ENCODE measurements around the gene SORCS1.

The SORCS1 gene

DNA sequence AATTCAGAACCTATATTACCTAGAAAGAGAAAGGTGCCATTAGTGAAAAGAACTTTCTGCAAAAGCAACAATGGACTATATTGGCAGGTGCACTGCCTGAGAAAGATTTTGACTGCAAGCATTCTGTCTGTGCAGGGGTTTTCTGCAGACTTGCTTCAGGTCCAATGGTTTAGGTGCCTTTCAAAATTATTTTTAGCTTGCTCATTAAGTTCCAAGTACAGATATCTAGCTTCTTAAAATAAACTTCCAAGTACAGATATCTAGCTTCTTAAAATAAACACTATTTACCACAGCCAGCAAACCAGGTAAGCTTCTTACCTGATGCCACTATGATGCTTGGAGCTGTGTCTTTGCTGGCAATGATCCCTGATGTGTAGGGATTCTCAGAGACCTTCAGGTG, 485.2 kb downstream of the SORCS1 start:
- Histone ChIP-seq H3K27me3 (ENCODE audit: control insufficient read depth, insufficient read depth, low read length) (no peaks in the 10 kb centered on the region), H3K36me3 (ENCODE audit: control insufficient read depth, insufficient read depth, low read length) (no peaks in the 10 kb centered on the region), H3K9me3 (ENCODE audit: control insufficient read depth, low read length) (no peaks in the 10 kb centered on the region), H3K9ac (ENCODE audit: low read length) (no peak overlapping the region), H3K4me1 (ENCODE audit: control insufficient read depth, insufficient read depth, low read length) (no peaks in the 10 kb centered on the region), H3K4me3 (ENCODE audit: low read length) (no peak overlapping the region)

GRCh38 chr10:106672517-106673175, 491.9 kb downstream of the SORCS1 start:
- H3K9me3 ChIP-seq (ENCODE audit: control insufficient read depth, low read length): no peaks in the 10 kb centered on the region
- no peaks in the 10 kb centered on the region for H3K36me3 ChIP-seq (ENCODE audit: control insufficient read depth, insufficient read depth, low read length)
- no peak overlapping the region for H3K9ac ChIP-seq (ENCODE audit: low read length)
- no peaks in the 10 kb centered on the region for H3K27me3 ChIP-seq (ENCODE audit: control insufficient read depth, insufficient read depth, low read length)
- no peaks in the 10 kb centered on the region for H3K4me1 ChIP-seq (ENCODE audit: control insufficient read depth, insufficient read depth, low read length)
- no peak overlapping the region for H3K4me3 ChIP-seq (ENCODE audit: low read length)

DNA sequence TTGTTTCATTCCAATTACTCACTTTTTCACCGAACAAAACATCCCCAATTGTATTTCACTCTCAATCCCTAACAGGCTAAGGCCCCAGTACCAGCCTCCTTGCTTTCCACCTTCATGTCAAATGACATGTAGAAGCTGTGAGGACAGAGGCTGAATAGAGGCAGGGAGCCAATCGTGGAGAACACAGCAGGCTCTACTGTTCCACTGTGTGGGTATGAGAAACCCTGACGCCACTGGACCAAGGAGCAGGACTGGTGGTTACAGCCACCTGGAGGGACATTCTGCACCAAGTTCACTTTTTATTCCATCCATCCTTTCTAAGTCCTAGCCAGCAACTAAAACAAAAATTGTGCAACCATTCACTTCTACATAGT, 502.8 kb downstream of the SORCS1 start:
- H3K4me1 ChIP-seq (ENCODE audit: control insufficient read depth, insufficient read depth, low read length): no peaks in the 10 kb centered on the region
- no peaks in the 10 kb centered on the region for H3K36me3 ChIP-seq (ENCODE audit: control insufficient read depth, insufficient read depth, low read length)
- no peaks in the 10 kb centered on the region for H3K9me3 ChIP-seq (ENCODE audit: control insufficient read depth, low read length)
- no peaks in the 10 kb centered on the region for H3K27me3 ChIP-seq (ENCODE audit: control insufficient read depth, insufficient read depth, low read length)
- no peak overlapping the region for H3K4me3 ChIP-seq (ENCODE audit: low read length)
- H3K9ac ChIP-seq (ENCODE audit: low read length): no peak overlapping the region

GRCh38 chr10:106661133-106661766, 503.3 kb downstream of the SORCS1 start:
- H3K9ac ChIP-seq (ENCODE audit: low read length): no peak overlapping the region
- no peaks in the 10 kb centered on the region for H3K4me1 ChIP-seq (ENCODE audit: control insufficient read depth, insufficient read depth, low read length)
- no peaks in the 10 kb centered on the region for H3K36me3 ChIP-seq (ENCODE audit: control insufficient read depth, insufficient read depth, low read length)
- no peaks in the 10 kb centered on the region for H3K9me3 ChIP-seq (ENCODE audit: control insufficient read depth, low read length)
- no peak overlapping the region for H3K4me3 ChIP-seq (ENCODE audit: low read length)
- H3K27me3 ChIP-seq (ENCODE audit: control insufficient read depth, insufficient read depth, low read length): no peaks in the 10 kb centered on the region

- no peaks in the 10 kb centered on the region for H3K36me3 ChIP-seq (ENCODE audit: control insufficient read depth, insufficient read depth, low read length)
- H3K4me1 ChIP-seq (ENCODE audit: control insufficient read depth, insufficient read depth, low read length): no peaks in the 10 kb centered on the region
- H3K4me3 ChIP-seq (ENCODE audit: low read length): no peak overlapping the region
- no peaks in the 10 kb centered on the region for H3K27me3 ChIP-seq (ENCODE audit: control insufficient read depth, insufficient read depth, low read length)
- H3K9ac ChIP-seq (ENCODE audit: low read length): no peak overlapping the region
- no peaks in the 10 kb centered on the region for H3K9me3 ChIP-seq (ENCODE audit: control insufficient read depth, low read length)
These were observed 504.0 kb downstream of the SORCS1 start for GRCh38 chr10:106660550-106660949.

DNA sequence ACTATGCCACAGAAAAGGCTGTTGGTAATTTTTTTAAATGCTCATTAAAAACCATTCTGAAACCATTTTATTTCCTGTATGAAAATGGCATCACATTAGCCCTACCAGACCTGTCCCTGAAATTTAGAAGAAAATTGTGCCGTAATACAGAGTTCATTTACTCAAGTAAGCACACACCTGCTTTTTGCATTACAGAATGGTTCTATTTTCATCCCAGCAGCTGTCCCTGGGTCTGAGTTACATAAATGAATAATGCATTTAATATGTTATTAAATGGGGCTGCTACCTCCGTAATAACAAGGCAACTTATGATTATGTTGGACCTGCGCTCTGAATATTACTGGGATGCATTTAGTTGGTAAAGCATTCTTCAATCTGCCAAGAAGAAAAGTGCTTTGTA, 508.9 kb downstream of the SORCS1 start:
- no peaks in the 10 kb centered on the region for H3K27me3 ChIP-seq (ENCODE audit: control insufficient read depth, insufficient read depth, low read length)
- no peak overlapping the region for H3K4me3 ChIP-seq (ENCODE audit: low read length)
- no peaks in the 10 kb centered on the region for H3K36me3 ChIP-seq (ENCODE audit: control insufficient read depth, insufficient read depth, low read length)
- no peak overlapping the region for H3K9ac ChIP-seq (ENCODE audit: low read length)
- no peaks in the 10 kb centered on the region for H3K4me1 ChIP-seq (ENCODE audit: control insufficient read depth, insufficient read depth, low read length)
- no peaks in the 10 kb centered on the region for H3K9me3 ChIP-seq (ENCODE audit: control insufficient read depth, low read length)

GRCh38 chr10:106655165-106655564, 509.3 kb downstream of the SORCS1 start:
- Histone ChIP-seq H3K4me1 (ENCODE audit: control insufficient read depth, insufficient read depth, low read length) (no peaks in the 10 kb centered on the region), H3K36me3 (ENCODE audit: control insufficient read depth, insufficient read depth, low read length) (no peaks in the 10 kb centered on the region), H3K27me3 (ENCODE audit: control insufficient read depth, insufficient read depth, low read length) (no peaks in the 10 kb centered on the region), H3K4me3 (ENCODE audit: low read length) (no peak overlapping the region), H3K9me3 (ENCODE audit: control insufficient read depth, low read length) (no peaks in the 10 kb centered on the region), H3K9ac (ENCODE audit: low read length) (no peak overlapping the region)

- H3K9ac ChIP-seq (ENCODE audit: low read length): no peak overlapping the region
- H3K27me3 ChIP-seq (ENCODE audit: control insufficient read depth, insufficient read depth, low read length): no peaks in the 10 kb centered on the region
- no peak overlapping the region for H3K4me3 ChIP-seq (ENCODE audit: low read length)
- no peaks in the 10 kb centered on the region for H3K36me3 ChIP-seq (ENCODE audit: control insufficient read depth, insufficient read depth, low read length)
- no peaks in the 10 kb centered on the region for H3K9me3 ChIP-seq (ENCODE audit: control insufficient read depth, low read length)
- H3K4me1 ChIP-seq (ENCODE audit: control insufficient read depth, insufficient read depth, low read length): no peaks in the 10 kb centered on the region
These were observed 512.2 kb downstream of the SORCS1 start for GRCh38 chr10:106652279-106652678.

DNA sequence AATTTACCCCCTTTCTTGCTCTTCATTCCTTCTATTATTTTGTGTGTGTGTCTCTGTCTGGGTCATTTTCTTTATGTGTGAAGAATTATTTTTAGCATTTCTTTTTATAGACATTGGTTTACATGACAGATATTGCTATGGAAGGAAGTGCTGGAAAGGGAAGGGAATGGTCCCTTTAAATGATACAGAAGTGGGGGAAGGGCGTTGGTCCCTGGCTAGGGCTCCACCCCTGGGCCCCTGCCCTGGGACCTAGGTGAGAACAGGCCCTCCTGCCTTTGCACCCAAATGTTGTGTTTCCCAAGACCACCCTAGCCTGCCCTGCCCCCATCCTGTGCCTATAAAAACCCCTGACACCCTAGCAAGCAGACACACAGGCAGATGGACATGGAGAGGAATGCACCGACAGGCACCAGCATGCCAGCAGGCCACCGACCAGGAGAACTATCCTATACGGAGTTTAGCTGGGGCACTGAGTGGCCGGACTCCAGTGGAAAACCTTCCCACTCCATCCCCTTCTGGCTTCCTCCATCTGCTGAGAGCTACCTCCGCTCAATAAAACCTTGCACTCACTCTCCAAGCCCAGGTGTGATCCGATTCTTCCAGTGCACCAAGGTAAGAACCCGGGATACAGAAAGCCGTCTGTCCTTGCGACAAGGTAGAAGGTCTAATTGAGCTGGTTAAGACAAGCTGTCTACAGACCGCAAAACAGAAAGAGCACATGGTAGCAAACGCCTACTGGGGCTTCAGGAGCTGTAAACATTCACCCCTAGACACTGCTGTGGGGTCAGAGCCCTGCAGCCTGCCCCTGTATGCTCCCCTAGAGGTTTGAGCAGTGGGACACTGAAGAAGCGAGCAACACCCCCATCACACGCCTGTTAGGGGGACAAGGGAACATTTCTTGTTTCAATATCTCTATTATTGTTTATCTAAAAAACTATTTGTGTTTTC, 515.7 kb downstream of the SORCS1 start:
- Histone ChIP-seq H3K4me3 (ENCODE audit: low read length) (no peak overlapping the region), H3K9me3 (ENCODE audit: control insufficient read depth, low read length) (no peaks in the 10 kb centered on the region), H3K4me1 (ENCODE audit: control insufficient read depth, insufficient read depth, low read length) (no peaks in the 10 kb centered on the region), H3K36me3 (ENCODE audit: control insufficient read depth, insufficient read depth, low read length) (no peaks in the 10 kb centered on the region), H3K27me3 (ENCODE audit: control insufficient read depth, insufficient read depth, low read length) (no peaks in the 10 kb centered on the region), H3K9ac (ENCODE audit: low read length) (no peak overlapping the region)

- H3K36me3 ChIP-seq (ENCODE audit: control insufficient read depth, insufficient read depth, low read length): no peaks in the 10 kb centered on the region
These were observed 521.0 kb downstream of the SORCS1 start for GRCh38 chr10:106643473-106643872.

GRCh38 chr10:106637873-106638272, 526.6 kb downstream of the SORCS1 start:
- H3K36me3 ChIP-seq (ENCODE audit: control insufficient read depth, insufficient read depth, low read length): no peaks in the 10 kb centered on the region
- H3K4me1 ChIP-seq (ENCODE audit: control insufficient read depth, insufficient read depth, low read length): no peaks in the 10 kb centered on the region
- no peak overlapping the region for H3K4me3 ChIP-seq (ENCODE audit: low read length)
- H3K9me3 ChIP-seq (ENCODE audit: control insufficient read depth, low read length): no peaks in the 10 kb centered on the region
- H3K9ac ChIP-seq (ENCODE audit: low read length): no peak overlapping the region
- H3K27me3 ChIP-seq (ENCODE audit: control insufficient read depth, insufficient read depth, low read length): no peaks in the 10 kb centered on the region

More at GRCh38 chr10:106643473-106643872, 521.0 kb downstream of the SORCS1 start:
- no peaks in the 10 kb centered on the region for H3K4me1 ChIP-seq (ENCODE audit: control insufficient read depth, insufficient read depth, low read length)
- no peak overlapping the region for H3K9ac ChIP-seq (ENCODE audit: low read length)
- no peak overlapping the region for H3K4me3 ChIP-seq (ENCODE audit: low read length)
- no peaks in the 10 kb centered on the region for H3K9me3 ChIP-seq (ENCODE audit: control insufficient read depth, low read length)
- H3K27me3 ChIP-seq (ENCODE audit: control insufficient read depth, insufficient read depth, low read length): no peaks in the 10 kb centered on the region

All from mucosa of stomach (tissue), 1 donor.